Cardiac muscle cell (in vitro differentiated cells and primary cell): ENCODE measurements around the gene PRRG4. TPM values are rescaled to one million over a fixed set of nuclear protein-coding genes. Genes with fewer than 3 reads are reported as not detected.

Experiments used
- DNase-seq, 2 donors: peaks; one replicate each; pipeline versions ENCODE4 v3.0.0 to v3.0.0-alpha.2; 2010 to 2017; ENCODE audit warnings: low read depth in 1 of 2, low spot score in 1 of 2
- H3K27ac ChIP-seq: fragments of 200-600 bp; sonication (generic); 2 replicates; pipeline ENCODE4 v1.5.1; 2016
- H3K27me3 ChIP-seq: fragments of 200-600 bp; sonication (generic); 2 replicates; pipeline ENCODE4 v1.6.0; 2016; ENCODE audit warnings: control low read depth
- H3K36me3 ChIP-seq: fragments of 200-600 bp; sonication (generic); 2 replicates; pipeline ENCODE4 v1.5.1; 2016; ENCODE audit warnings: control low read depth
- H3K4me1 ChIP-seq: fragments of 200-600 bp; sonication (generic); 2 replicates; pipeline ENCODE4 v1.8.1; 2017; ENCODE audit warnings: low read depth, mild to moderate bottlenecking, mixed run types
- H3K4me3 ChIP-seq: fragments of 200-600 bp; sonication (generic); 2 replicates; pipeline ENCODE4 v1.5.1; 2016; ENCODE audit warnings: mild to moderate bottlenecking
- H3K9me3 ChIP-seq: fragments of 200-600 bp; sonication (generic); 2 replicates; pipeline ENCODE4 v1.5.1; 2017; ENCODE audit warnings: low read depth, mild to moderate bottlenecking, control low read depth
- polyA plus RNA-seq: library from polyadenylated mRNA; unstranded; fragments of >200 nt; fragmentation: Nextera tagmentation; extraction: Ambion mirVana; gene quantifications from 2 replicates; pipeline ENCODE4 v1.2.1, GENCODE V29; 2016
- total RNA-seq: library from RNA; depleted of rRNA; stranded (reverse); fragments of >200 nt; gene quantifications from 2 replicates; pipeline ENCODE4 v1.2.3, GENCODE V29; 2016
- TF ChIP-seq, protein P1 (sequence below): IDR thresholded peaks from 2 replicates; pipeline ENCODE4 v1.5.1; 2012; ENCODE audit warnings: low read depth, mild to moderate bottlenecking, low read length

The PRRG4 gene
- total and polyA plus RNA-seq, 2 experiments from 2014 or later = not detected

DNA sequence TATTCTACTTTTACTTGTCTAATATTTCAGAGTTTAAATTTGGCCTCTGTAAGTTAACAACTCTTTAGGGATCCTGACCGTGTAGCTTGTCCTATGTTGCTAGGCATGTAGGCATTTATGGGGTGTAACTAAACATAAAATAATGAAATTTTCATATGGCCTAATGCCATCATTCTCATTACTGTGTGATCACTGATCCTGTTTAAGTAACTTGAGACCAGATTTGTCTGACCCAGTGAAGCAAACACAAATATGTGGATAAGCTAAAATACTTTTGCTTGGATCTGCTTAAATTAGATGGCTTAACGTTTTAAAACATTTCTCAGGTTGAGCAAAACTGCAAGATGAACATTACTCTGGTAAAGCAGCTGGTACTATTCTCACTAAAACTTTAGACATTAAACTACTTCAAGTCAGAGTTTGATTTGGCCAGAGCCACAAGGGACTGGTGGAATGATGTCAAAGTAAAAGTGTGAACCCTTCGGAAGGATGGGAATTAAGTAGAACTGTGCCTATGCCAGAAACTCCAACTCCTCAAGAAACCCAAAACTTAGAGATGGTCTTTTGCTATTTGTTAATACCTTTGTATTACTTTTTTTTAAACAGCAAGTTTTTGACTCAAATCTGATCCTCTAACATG, 75.4 kb downstream of the PRRG4 start:
- DNase-seq = peak in 1 of 2 donors; percentile 7
- H3K4me1 ChIP-seq = peaks cover 4% of the 10 kb centered on the region
- no peaks in the 10 kb centered on the region for H3K9me3 ChIP-seq
- peak overlapping the region; percentile 11 for H3K27ac ChIP-seq
- no peaks in the 10 kb centered on the region for H3K36me3 ChIP-seq
- TF ChIP-seq, protein P1, sequence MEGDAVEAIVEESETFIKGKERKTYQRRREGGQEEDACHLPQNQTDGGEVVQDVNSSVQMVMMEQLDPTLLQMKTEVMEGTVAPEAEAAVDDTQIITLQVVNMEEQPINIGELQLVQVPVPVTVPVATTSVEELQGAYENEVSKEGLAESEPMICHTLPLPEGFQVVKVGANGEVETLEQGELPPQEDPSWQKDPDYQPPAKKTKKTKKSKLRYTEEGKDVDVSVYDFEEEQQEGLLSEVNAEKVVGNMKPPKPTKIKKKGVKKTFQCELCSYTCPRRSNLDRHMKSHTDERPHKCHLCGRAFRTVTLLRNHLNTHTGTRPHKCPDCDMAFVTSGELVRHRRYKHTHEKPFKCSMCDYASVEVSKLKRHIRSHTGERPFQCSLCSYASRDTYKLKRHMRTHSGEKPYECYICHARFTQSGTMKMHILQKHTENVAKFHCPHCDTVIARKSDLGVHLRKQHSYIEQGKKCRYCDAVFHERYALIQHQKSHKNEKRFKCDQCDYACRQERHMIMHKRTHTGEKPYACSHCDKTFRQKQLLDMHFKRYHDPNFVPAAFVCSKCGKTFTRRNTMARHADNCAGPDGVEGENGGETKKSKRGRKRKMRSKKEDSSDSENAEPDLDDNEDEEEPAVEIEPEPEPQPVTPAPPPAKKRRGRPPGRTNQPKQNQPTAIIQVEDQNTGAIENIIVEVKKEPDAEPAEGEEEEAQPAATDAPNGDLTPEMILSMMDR = no peak
- H3K27me3 ChIP-seq = no peaks in the 10 kb centered on the region
- H3K4me3 ChIP-seq = no peak overlapping the region

Other genes starting within 250 kb of the PRRG4 start
- 530 and 587 TPM in 2 replicates for gene EIF3M, start 246.1 kb upstream of the PRRG4 start, total RNA-seq
- gene EIF3M, start 246.1 kb upstream of the PRRG4 start, polyA plus RNA-seq = 343 and 356 TPM in 2 replicates
- gene CCDC73, start 35.3 kb upstream of the PRRG4 start, total RNA-seq = not detected in 2 replicates
- gene CCDC73, start 35.3 kb upstream of the PRRG4 start, polyA plus RNA-seq = 0.76 TPM in 1 of 2 replicates, not detected in the other
- 15.9 and 32.1 TPM in 2 replicates for gene QSER1, start 62.9 kb downstream of the PRRG4 start, total RNA-seq
- 4.5 and 9.3 TPM in 2 replicates for gene QSER1, start 62.9 kb downstream of the PRRG4 start, polyA plus RNA-seq
- gene DEPDC7, start 186.0 kb downstream of the PRRG4 start, total RNA-seq = 2.6 and 3.8 TPM in 2 replicates
- 1.6 and 2.8 TPM in 2 replicates for gene DEPDC7, start 186.0 kb downstream of the PRRG4 start, polyA plus RNA-seq
- 14.7 and 29.5 TPM in 2 replicates for gene TCP11L1, start 209.6 kb downstream of the PRRG4 start, total RNA-seq
- gene TCP11L1, start 209.6 kb downstream of the PRRG4 start, polyA plus RNA-seq = 7.4 and 7.7 TPM in 2 replicates